HepG2 (cell line): ENCODE measurements around the gene ACOT6. TPM values are rescaled to one million over a fixed set of nuclear protein-coding genes. Genes with fewer than 3 reads are reported as not detected.

Experiments
- BATF2 ChIP-seq: sonication (generic); formaldehyde crosslinking; IDR thresholded peaks from 2 replicates; pipeline ENCODE4 v1.8.0; 2022; ENCODE audit warnings: mild to moderate bottlenecking, missing genetic modification reagents, moderate library complexity
- CCDC6 ChIP-seq: sonication (generic); formaldehyde crosslinking; IDR thresholded peaks from 2 replicates; pipeline ENCODE4 v1.8.1; 2022; ENCODE audit warnings: mild to moderate bottlenecking, missing genetic modification reagents, moderate library complexity
- CSRNP2 ChIP-seq: sonication (generic); formaldehyde crosslinking; conservative IDR thresholded peaks from 2 replicates; pipeline ENCODE4 v1.8.0; 2022; ENCODE audit warnings: low read depth, missing genetic modification reagents
- DMTF1 ChIP-seq: sonication (generic); formaldehyde crosslinking; IDR thresholded peaks from 2 replicates; pipeline ENCODE4 v1.4.0; 2020; ENCODE audit warnings: mild to moderate bottlenecking, missing genetic modification reagents
- DNMT1 ChIP-seq: sonication (generic); formaldehyde crosslinking; IDR thresholded peaks from 2 replicates; pipeline ENCODE4 v1.5.1; 2020; ENCODE audit warnings: mild to moderate bottlenecking, missing genetic modification reagents
- FOXP1 ChIP-seq, 2 experiments: fragments of 450-650 bp in 1 of 2; IDR thresholded peaks; 2 replicates each; pipeline ENCODE4 v1.6.1; 2017 to 2018; ENCODE audit warnings: antibody characterized with exemption in 1 of 2
- GTF3A ChIP-seq: sonication (generic); formaldehyde crosslinking; conservative IDR thresholded peaks from 2 replicates; pipeline ENCODE4 v1.4.0; 2020; ENCODE audit warnings: mild to moderate bottlenecking, missing genetic modification reagents
- HDAC2 ChIP-seq: sonication (generic); formaldehyde crosslinking; IDR thresholded peaks from 2 replicates; pipeline ENCODE4 v1.4.0; 2020; ENCODE audit warnings: missing genetic modification reagents
- JARID2 ChIP-seq: sonication (generic); formaldehyde crosslinking; IDR thresholded peaks from 2 replicates; pipeline ENCODE4 v1.8.1; 2023; ENCODE audit warnings: missing genetic modification reagents, inconsistent platforms; ENCODE audit not compliant: insufficient replicate concordance
- MTF1 ChIP-seq: sonication (generic); formaldehyde crosslinking; IDR thresholded peaks from 2 replicates; pipeline ENCODE4 v1.5.0; 2020; ENCODE audit warnings: missing genetic modification reagents
- MYPOP ChIP-seq: sonication (generic); formaldehyde crosslinking; IDR thresholded peaks from 2 replicates; pipeline ENCODE4 v1.8.1; 2023; ENCODE audit warnings: mild to moderate bottlenecking, moderate library complexity, missing genetic modification reagents
- SNAPC2 ChIP-seq: sonication (generic); formaldehyde crosslinking; IDR thresholded peaks from 2 replicates; pipeline ENCODE4 v1.8.1; 2022; ENCODE audit warnings: mild to moderate bottlenecking, missing genetic modification reagents
- SUZ12 ChIP-seq: fragments of 150-350 bp; IDR thresholded peaks from 2 replicates; pipeline ENCODE4 v1.6.1; 2014; ENCODE audit warnings: low read depth, low read length
- ZFP62 ChIP-seq: sonication (generic); formaldehyde crosslinking; IDR thresholded peaks from 2 replicates; pipeline ENCODE4 v1.4.0; 2020; ENCODE audit warnings: missing genetic modification reagents
- ZHX1 ChIP-seq: sonication (generic); formaldehyde crosslinking; IDR thresholded peaks from 2 replicates; pipeline ENCODE4 v1.8.1; 2022; ENCODE audit warnings: low read depth, mild to moderate bottlenecking, missing genetic modification reagents
- ZNF207 ChIP-seq: fragments of 450-650 bp; IDR thresholded peaks from 2 replicates; pipeline ENCODE4 v1.6.1; 2016; ENCODE audit warnings: antibody characterized with exemption, borderline replicate concordance
- ZNF503 ChIP-seq: sonication (generic); formaldehyde crosslinking; IDR thresholded peaks from 2 replicates; pipeline ENCODE4 v1.4.0; 2020; ENCODE audit warnings: missing genetic modification reagents
- ZNF558 ChIP-seq: sonication (generic); formaldehyde crosslinking; IDR thresholded peaks from 2 replicates; pipeline ENCODE4 v1.9.0; 2022; ENCODE audit warnings: mild to moderate bottlenecking, missing genetic modification reagents, borderline replicate concordance
- ZNF792 ChIP-seq: IDR thresholded peaks from 2 replicates; pipeline ENCODE4 v1.6.1; 2016
- polyA plus RNA-seq, 8 experiments: library from polyadenylated mRNA; depleted of rRNA in 3 of 8; stranded (reverse) in 7 of 8; unstranded in 1 of 8; fragments of >200 nt; fragmentation: Illumina TruSeq in 4 of 8; extraction: Trizol in 4 of 8; gene quantifications; 2 replicates each; pipeline versions ENCODE4 v1.2.1 to v1.2.3, GENCODE V29; 2011 to 2016; ENCODE audit warnings: low read depth in 4 of 8, missing spikeins in 1 of 8, mixed read lengths in 1 of 8; ENCODE audit not compliant: insufficient read depth in 1 of 8
- total RNA-seq, 5 experiments: library from RNA; depleted of rRNA; stranded (reverse); fragments of >200 nt; fragmentation: Illumina TruSeq; extraction: Trizol; gene quantifications; 2 replicates each; pipeline ENCODE4 v1.2.3, GENCODE V29; 2016; ENCODE audit warnings: low read depth in 1 of 5

Gene ACOT6
- total and polyA plus RNA-seq, 2 of the 13 experiments (the other 11 are each of a cell fraction or from before 2014, with no cell fraction given) = 0.15 to 0.27 TPM

GRCh38 chr14:73612339-73613045 is at the start of gene ACOT6 (continued):
- no peak for TF ChIP-seq JARID2
- peak; percentile 89 for TF ChIP-seq MYPOP (CRISPR knock-in tag)
- no peak for TF ChIP-seq CSRNP2 (CRISPR knock-in tag)
- TF ChIP-seq DNMT1 (CRISPR knock-in tag) = no peak
- peak; percentile 72; the same call in 1 of the 2 replicates for TF ChIP-seq SNAPC2 (CRISPR knock-in tag)
- 0 out of 2 replicates have a peak, but pooled peaks have one; percentile 38 for TF ChIP-seq MTF1 (CRISPR knock-in tag)
- TF ChIP-seq ZNF503 = no peak
- TF ChIP-seq ZFP62 (CRISPR knock-in tag) = no peak
- no peak for TF ChIP-seq ZNF792 (CRISPR knock-in tag)
- TF ChIP-seq ZNF207 = no peak
- no peak for TF ChIP-seq SUZ12
- TF ChIP-seq ZHX1 (CRISPR knock-in tag) = 0 out of 2 replicates have a peak, but pooled peaks have one; percentile 33
- TF ChIP-seq HDAC2 (CRISPR knock-in tag) = 0 out of 2 replicates have a peak, but pooled peaks have one; percentile 34
- TF ChIP-seq CCDC6 (CRISPR knock-in tag) = no peak
- no peak for TF ChIP-seq DMTF1 (CRISPR knock-in tag)
- peak; percentile 88; the same call in 1 of the 2 replicates for TF ChIP-seq ZNF558 (CRISPR knock-in tag)
- TF ChIP-seq GTF3A (CRISPR knock-in tag) = no peak; the same call in 1 of the 2 replicates
- TF ChIP-seq BATF2 (CRISPR knock-in tag) = no peak
- no peak for TF ChIP-seq FOXP1 (IDR thresholded peaks at IDR 0.05)
- no peak for TF ChIP-seq FOXP1 (CRISPR knock-in tag; IDR thresholded peaks at IDR 0.05)
